Hepatocyte (in vitro differentiated cells): Measurements from ENCODE around the gene MDM4. TPM values are rescaled to one million over a fixed set of nuclear protein-coding genes. Genes with fewer than 3 reads are reported as not detected.

ENCODE experiments used
- DNase-seq: peaks from one replicate; pipeline ENCODE4 v3.0.0-alpha.2; 2016; ENCODE audit warnings: low spot score
- H2AFZ ChIP-seq: fragments of 200-600 bp; sonication (generic); 2 replicates; pipeline ENCODE4 v1.6.0; 2016; ENCODE audit warnings: antibody characterized with exemption, mild to moderate bottlenecking
- H3K27ac ChIP-seq: fragments of 200-600 bp; sonication (generic); 2 replicates; pipeline ENCODE4 v1.5.1; 2016; ENCODE audit warnings: mild to moderate bottlenecking
- H3K27me3 ChIP-seq: fragments of 200-600 bp; sonication (generic); 2 replicates; pipeline ENCODE4 v1.6.1; 2016
- H3K36me3 ChIP-seq: fragments of 200-600 bp; sonication (generic); replicated peaks from 2 replicates; pipeline ENCODE4 v1.5.1; 2016; ENCODE audit warnings: low read depth; ENCODE audit not compliant: insufficient read depth
- H3K4me1 ChIP-seq: fragments of 200-600 bp; sonication (generic); 2 replicates; pipeline ENCODE4 v1.5.1; 2016; ENCODE audit warnings: mild to moderate bottlenecking, moderate library complexity; ENCODE audit not compliant: insufficient read depth
- H3K4me2 ChIP-seq: fragments of 200-600 bp; sonication (generic); 2 replicates; pipeline ENCODE4 v1.6.0; 2016
- H3K4me3 ChIP-seq: fragments of 200-600 bp; sonication (generic); 2 replicates; pipeline ENCODE4 v1.5.1; 2016; ENCODE audit warnings: mild to moderate bottlenecking
- H3K79me2 ChIP-seq: fragments of 200-600 bp; sonication (generic); 2 replicates; pipeline ENCODE4 v1.6.0; 2017; ENCODE audit warnings: mild to moderate bottlenecking
- H3K9me2 ChIP-seq: fragments of 200-600 bp; sonication (generic); replicated peaks from 2 replicates; pipeline ENCODE4 v1.6.0; 2017; ENCODE audit warnings: mild to moderate bottlenecking; ENCODE audit not compliant: insufficient read depth
- H3K9me3 ChIP-seq: fragments of 200-600 bp; sonication (generic); 2 replicates; pipeline ENCODE4 v1.5.1; 2016; ENCODE audit warnings: low read depth, mild to moderate bottlenecking
- H4K20me1 ChIP-seq: fragments of 200-600 bp; sonication (generic); 2 replicates; pipeline ENCODE4 v1.6.0; 2016; ENCODE audit warnings: mild to moderate bottlenecking; ENCODE audit not compliant: insufficient read depth, poor library complexity, severe bottlenecking
- EZH2 ChIP-seq: fragments of 200-600 bp; sonication (generic); IDR thresholded peaks from 2 replicates; pipeline ENCODE4 v1.6.1; 2016; ENCODE audit warnings: antibody characterized with exemption, mild to moderate bottlenecking, borderline replicate concordance
- EZH2phosphoT487 ChIP-seq: fragments of 200-600 bp; sonication (generic); IDR thresholded peaks from one replicate; pipeline ENCODE4 v1.6.1; 2018; ENCODE audit warnings: antibody characterized with exemption, mild to moderate bottlenecking, low read depth, moderate library complexity; ENCODE audit not compliant: unreplicated experiment, severe bottlenecking
- WGBS: methylation state at CpG from one replicate; pipeline ENCODE4 v1.1.6; 2016; ENCODE audit warnings: low lambda C conversion rate; ENCODE audit errors: missing lambda C conversion rate; 5-methylcytosine and 5-hydroxymethylcytosine counted together
- polyA plus RNA-seq: library from polyadenylated mRNA; unstranded; fragments of >200 nt; fragmentation: Nextera tagmentation; extraction: Ambion mirVana; gene quantifications from 2 replicates; pipeline ENCODE4 v1.2.1, GENCODE V29; 2016
- total RNA-seq: library from RNA; depleted of rRNA; stranded (reverse); fragments of >200 nt; gene quantifications from 2 replicates; pipeline ENCODE4 v1.2.3, GENCODE V29; 2014
- TF ChIP-seq, protein P1 (sequence below): fragments of 200-600 bp; sonication (generic); IDR thresholded peaks from 2 replicates; pipeline ENCODE4 v1.5.1; 2016; ENCODE audit warnings: antibody characterized with exemption, mild to moderate bottlenecking; ENCODE audit not compliant: poor library complexity

The MDM4 gene
- total and polyA plus RNA-seq, 2 experiments from 2014 or later = 15.4 to 47.8 TPM

- Histone ChIP-seq H3K4me1 (peaks cover 12% of the 10 kb centered on the region), H3K4me3 (no peak overlapping the region), H3K9me2 (no peaks in the 10 kb centered on the region), H3K27ac (no peak overlapping the region), H3K4me2 (no peak overlapping the region), H3K36me3 (no peaks in the 10 kb centered on the region), H3K9me3 (no peaks in the 10 kb centered on the region), H4K20me1 (no peaks in the 10 kb centered on the region), H2AFZ (no peak overlapping the region), H3K27me3 (no peaks in the 10 kb centered on the region), H3K79me2 (no peaks in the 10 kb centered on the region)
- 83% methylated on average over 6 of the region's 6 CpGs for WGBS
- DNase-seq = no peak
- TF ChIP-seq, protein P1, sequence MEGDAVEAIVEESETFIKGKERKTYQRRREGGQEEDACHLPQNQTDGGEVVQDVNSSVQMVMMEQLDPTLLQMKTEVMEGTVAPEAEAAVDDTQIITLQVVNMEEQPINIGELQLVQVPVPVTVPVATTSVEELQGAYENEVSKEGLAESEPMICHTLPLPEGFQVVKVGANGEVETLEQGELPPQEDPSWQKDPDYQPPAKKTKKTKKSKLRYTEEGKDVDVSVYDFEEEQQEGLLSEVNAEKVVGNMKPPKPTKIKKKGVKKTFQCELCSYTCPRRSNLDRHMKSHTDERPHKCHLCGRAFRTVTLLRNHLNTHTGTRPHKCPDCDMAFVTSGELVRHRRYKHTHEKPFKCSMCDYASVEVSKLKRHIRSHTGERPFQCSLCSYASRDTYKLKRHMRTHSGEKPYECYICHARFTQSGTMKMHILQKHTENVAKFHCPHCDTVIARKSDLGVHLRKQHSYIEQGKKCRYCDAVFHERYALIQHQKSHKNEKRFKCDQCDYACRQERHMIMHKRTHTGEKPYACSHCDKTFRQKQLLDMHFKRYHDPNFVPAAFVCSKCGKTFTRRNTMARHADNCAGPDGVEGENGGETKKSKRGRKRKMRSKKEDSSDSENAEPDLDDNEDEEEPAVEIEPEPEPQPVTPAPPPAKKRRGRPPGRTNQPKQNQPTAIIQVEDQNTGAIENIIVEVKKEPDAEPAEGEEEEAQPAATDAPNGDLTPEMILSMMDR = no peak
- no peak for TF ChIP-seq EZH2
- TF ChIP-seq EZH2phosphoT487 = no peak
Observed at GRCh38 chr1:204579681-204580080, 63.5 kb downstream of the MDM4 start.

- 78% methylated on average over 2 of the region's 2 CpGs for WGBS
- Histone ChIP-seq H3K27me3 (no peaks in the 10 kb centered on the region), H3K4me3 (no peak overlapping the region), H3K4me2 (no peak overlapping the region), H3K9me2 (no peaks in the 10 kb centered on the region), H4K20me1 (no peaks in the 10 kb centered on the region), H3K9me3 (no peaks in the 10 kb centered on the region), H3K27ac (no peak overlapping the region), H3K79me2 (no peaks in the 10 kb centered on the region), H3K4me1 (peaks cover 8% of the 10 kb centered on the region), H3K36me3 (no peaks in the 10 kb centered on the region), H2AFZ (no peak overlapping the region)
- TF ChIP-seq EZH2phosphoT487 (no peak), EZH2 (no peak)
- TF ChIP-seq, protein P1 = no peak
- DNase-seq = no peak
Observed at GRCh38 chr1:204580862-204581261, 64.7 kb downstream of the MDM4 start.

DNA sequence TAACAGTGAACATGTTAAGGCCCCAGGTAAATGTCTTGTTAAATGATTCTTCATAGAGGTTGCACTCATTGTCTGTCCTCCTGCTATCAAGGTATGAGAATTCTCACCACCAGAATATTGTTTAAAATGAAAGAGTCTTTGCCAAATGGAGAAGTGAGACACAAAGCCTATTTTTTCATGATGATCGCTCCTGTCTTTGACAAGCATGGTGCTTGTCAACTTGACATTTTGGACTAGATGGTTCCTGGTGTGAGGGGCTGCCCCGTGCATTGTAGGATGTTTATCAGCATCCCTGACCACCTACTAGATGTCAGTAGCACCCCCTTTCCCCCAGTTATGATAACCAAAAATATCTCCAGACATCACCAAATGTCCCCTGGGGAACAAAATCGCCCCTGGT lies 65.6 kb downstream of the MDM4 start:
- peaks cover 8% of the 10 kb centered on the region for H3K4me1 ChIP-seq
- no peaks in the 10 kb centered on the region for H3K27me3 ChIP-seq
- 90% methylated on average over 3 of the region's 3 CpGs for WGBS
- H3K79me2 ChIP-seq = no peaks in the 10 kb centered on the region
- H3K9me3 ChIP-seq = no peaks in the 10 kb centered on the region
- H3K36me3 ChIP-seq = no peaks in the 10 kb centered on the region
- no peak overlapping the region for H2AFZ ChIP-seq
- H3K27ac ChIP-seq = no peak overlapping the region
- no peaks in the 10 kb centered on the region for H4K20me1 ChIP-seq
- no peak overlapping the region for H3K4me2 ChIP-seq
- TF ChIP-seq, protein P1 = no peak
- no peak for TF ChIP-seq EZH2
- no peak for TF ChIP-seq EZH2phosphoT487
- DNase-seq = no peak
- H3K9me2 ChIP-seq = no peaks in the 10 kb centered on the region
- H3K4me3 ChIP-seq = no peak overlapping the region
